Metanephros (tissue), 2 donors: ENCODE measurements around the gene PHACTR1. TPM values are rescaled to one million over a fixed set of nuclear protein-coding genes. Genes with fewer than 3 reads are reported as not detected.

Experiments
- small RNA-seq: library from RNA; depleted of rRNA; stranded (forward); fragments of <200 nt; gene quantifications from one replicate; pipeline ENCODE3, GENCODE V24; 2014; ENCODE audit warnings: low replicate concordance
- total RNA-seq: library from RNA; depleted of rRNA; stranded (reverse); fragments of >200 nt; gene quantifications from one replicate; pipeline ENCODE4 v1.2.3, GENCODE V29; 2014

PHACTR1 gene
- total RNA-seq, result 13.8 TPM

GRCh38 chr6:12716298-12716916 lies at the start of gene PHACTR1:
TSS of gene PHACTR1 (plus strand) at chr6:12716767.

GRCh38 chr6:13328076-13328874 lies 611.7 kb downstream of the PHACTR1 start, which contains the start of gene TBC1D7:
TSS of gene TBC1D7 (minus strand) at chr6:13328537. CDS start at chr6:13326898, 1,639 bp downstream.

Small RNAs within 50 kb of the gene (small RNA-seq; reads per million reads assigned to genes)
- 0.44 reads per million, percentile 55 among the genes with 10 or more reads in this experiment for gene RNU1-11P
